ENCODE results near the gene RTKN2. TPM values are rescaled to one million over a fixed set of nuclear protein-coding genes. Genes with fewer than 3 reads are reported as not detected.

RTKN2 gene
- total and polyA plus RNA-seq, 9 donors, result 0.05 to 0.52 (median 0.20) TPM

GRCh38 chr10:62154231-62154630 is 114.4 kb downstream of the RTKN2 start:
- WGBS, 3 donors, result 92 to 98% (median 92%) methylated on average over 2 of the region's 2 CpGs
- Histone ChIP-seq H3K4me3 (no peak overlapping the region), H3K4me1 (ENCODE audit: insufficient read depth) (no peaks in the 10 kb centered on the region), H3K27ac (no peak overlapping the region), H3K9me3 (no peaks in the 10 kb centered on the region), H3K27me3 (no peaks in the 10 kb centered on the region), H3K36me3 (no peaks in the 10 kb centered on the region)
- TF ChIP-seq EP300 (IDR thresholded peaks at IDR 0.05), result no peak
- TF ChIP-seq POLR2A (IDR thresholded peaks at IDR 0.05), result no peak
- TF ChIP-seq CTCF (IDR thresholded peaks at IDR 0.05), result no peak
- intact Hi-C loops (cut with DNase I), result no loop called here
- no peak for DNase-seq

- TF ChIP-seq CTCF (IDR thresholded peaks at IDR 0.05), result no peak
- no peak overlapping the region for H3K4me3 ChIP-seq
- H3K4me1 ChIP-seq (ENCODE audit: insufficient read depth), result no peaks in the 10 kb centered on the region
- H3K27me3 ChIP-seq, result no peaks in the 10 kb centered on the region
- no peaks in the 10 kb centered on the region for H3K9me3 ChIP-seq
- DNase-seq, result no peak
- no peak overlapping the region for H3K27ac ChIP-seq
- intact Hi-C loops (cut with DNase I), result no loop called here
- H3K36me3 ChIP-seq, result no peaks in the 10 kb centered on the region
- WGBS, 3 donors, result 92 to 95% (median 93%) methylated on average over 1 of the region's 1 CpG
Observed at GRCh38 chr10:62153191-62153590, 115.5 kb downstream of the RTKN2 start.

- Histone ChIP-seq H3K4me3 (no peak overlapping the region), H3K9me3 (no peaks in the 10 kb centered on the region), H3K36me3 (no peaks in the 10 kb centered on the region), H3K27me3 (no peaks in the 10 kb centered on the region), H3K4me1 (ENCODE audit: insufficient read depth) (no peaks in the 10 kb centered on the region), H3K27ac (no peak overlapping the region)
- no peak for DNase-seq
- no peak for TF ChIP-seq CTCF (IDR thresholded peaks at IDR 0.05)
- no peak for TF ChIP-seq POLR2A (IDR thresholded peaks at IDR 0.05)
- no peak for TF ChIP-seq EP300 (IDR thresholded peaks at IDR 0.05)
- intact Hi-C loops (cut with DNase I), result no loop called here
Observed at GRCh38 chr10:62149621-62150020, 119.0 kb downstream of the RTKN2 start.

- Histone ChIP-seq H3K9me3 (no peaks in the 10 kb centered on the region), H3K4me1 (ENCODE audit: insufficient read depth) (no peaks in the 10 kb centered on the region), H3K4me3 (no peak overlapping the region), H3K36me3 (no peaks in the 10 kb centered on the region), H3K27me3 (no peaks in the 10 kb centered on the region), H3K27ac (no peak overlapping the region)
- 67 to 98% (median 98%) methylated on average over 3 of the region's 3 CpGs for WGBS, 3 donors
- TF ChIP-seq CTCF (IDR thresholded peaks at IDR 0.05) (no peak), EP300 (IDR thresholded peaks at IDR 0.05) (no peak), POLR2A (IDR thresholded peaks at IDR 0.05) (no peak)
- intact Hi-C loops (cut with DNase I), result no loop called here
- no peak for DNase-seq
Observed at GRCh38 chr10:62148155-62148554, 120.5 kb downstream of the RTKN2 start.

GRCh38 chr10:62147425-62147824 is 121.2 kb downstream of the RTKN2 start:
- DNase-seq, result no peak
- no peaks in the 10 kb centered on the region for H3K36me3 ChIP-seq
- 90 to 95% (median 94%) methylated on average over 4 of the region's 4 CpGs for WGBS, 3 donors

More at GRCh38 chr10:62147425-62147824, 121.2 kb downstream of the RTKN2 start:
- Histone ChIP-seq H3K27ac (no peak overlapping the region), H3K9me3 (no peaks in the 10 kb centered on the region), H3K4me1 (ENCODE audit: insufficient read depth) (no peaks in the 10 kb centered on the region), H3K4me3 (no peak overlapping the region), H3K27me3 (no peaks in the 10 kb centered on the region)
- no peak for TF ChIP-seq CTCF (IDR thresholded peaks at IDR 0.05)
- no peak for TF ChIP-seq EP300 (IDR thresholded peaks at IDR 0.05)
- TF ChIP-seq POLR2A (IDR thresholded peaks at IDR 0.05), result no peak
- intact Hi-C loops (cut with DNase I), result no loop called here
